Neuronal stem cell (in vitro differentiated cells): ENCODE results near the gene PATZ1.

Source experiments
- DNase-seq: peaks from one replicate; pipeline ENCODE4 v3.0.0-alpha.2; 2013; ENCODE audit warnings: low spot score
- H2AFZ ChIP-seq: one replicate; pipeline ENCODE4 v1.6.1; 2013; ENCODE audit warnings: mild to moderate bottlenecking, low read length, inconsistent platforms
- H2AK5ac ChIP-seq: 2 replicates; pipeline ENCODE4 v1.6.1; 2013; ENCODE audit warnings: low read depth, mild to moderate bottlenecking, inconsistent platforms, low read length, moderate library complexity, mixed read lengths
- H2BK120ac ChIP-seq: 2 replicates; pipeline ENCODE4 v1.6.1; 2013; ENCODE audit warnings: low read depth, mild to moderate bottlenecking, inconsistent platforms, low read length, moderate library complexity, mixed read lengths
- H2BK12ac ChIP-seq: one replicate; pipeline ENCODE4 v1.6.1; 2013; ENCODE audit warnings: low read length, inconsistent platforms
- H2BK15ac ChIP-seq: 2 replicates; pipeline ENCODE4 v1.6.1; 2013; ENCODE audit warnings: mild to moderate bottlenecking, low read length, inconsistent platforms, mixed read lengths
- H2BK5ac ChIP-seq: one replicate; pipeline ENCODE4 v1.6.1; 2013; ENCODE audit warnings: inconsistent platforms, mild to moderate bottlenecking, low read length, moderate library complexity
- H3K14ac ChIP-seq: one replicate; pipeline ENCODE4 v1.6.1; 2013; ENCODE audit warnings: low read length, inconsistent platforms
- H3K18ac ChIP-seq: 2 replicates; pipeline ENCODE4 v1.6.1; 2013; ENCODE audit warnings: low read length, inconsistent platforms
- H3K23ac ChIP-seq: 2 replicates; pipeline ENCODE4 v1.6.1; 2013; ENCODE audit warnings: low read depth, mild to moderate bottlenecking, mixed read lengths, low read length, inconsistent platforms; ENCODE audit not compliant: poor library complexity
- H3K27ac ChIP-seq: replicated peaks from 3 replicates; pipeline ENCODE4 v1.5.1; 2013; ENCODE audit warnings: low read length, inconsistent platforms
- H3K27me3 ChIP-seq, 3 experiments: 2 replicates each; pipeline ENCODE4 v1.6.1; 2013; ENCODE audit warnings: low read length in 3 of 3, mild to moderate bottlenecking in 2 of 3, inconsistent platforms in 1 of 3, low read depth in 1 of 3, mixed read lengths in 1 of 3, moderate library complexity in 1 of 3; ENCODE audit not compliant: control insufficient read depth in 3 of 3, insufficient read depth in 3 of 3
- H3K36me3 ChIP-seq, 2 donors: replicated peaks in 1 of 2; 2 replicates each; pipeline ENCODE4 v1.6.1; 2013; ENCODE audit warnings: low read length in 2 of 2; ENCODE audit not compliant: control insufficient read depth in 2 of 2, insufficient read depth in 2 of 2
- H3K4ac ChIP-seq: 2 replicates; pipeline ENCODE4 v1.6.1; 2013; ENCODE audit warnings: inconsistent platforms, mild to moderate bottlenecking, low read length, moderate library complexity
- H3K4me1 ChIP-seq, 2 donors: 1 replicate in 1 of 2; 2 replicates in 1 of 2; pipeline ENCODE4 v1.6.1; 2013; ENCODE audit warnings: low read length in 2 of 2, low read depth in 1 of 2; ENCODE audit not compliant: control insufficient read depth in 2 of 2, insufficient read depth in 1 of 2
- H3K4me2 ChIP-seq: one replicate; pipeline ENCODE4 v1.6.1; 2013; ENCODE audit warnings: mild to moderate bottlenecking, low read length, inconsistent platforms; ENCODE audit not compliant: insufficient read depth, poor library complexity, severe bottlenecking
- H3K4me3 ChIP-seq, 2 donors: 2 replicates each; pipeline ENCODE4 v1.5.1; 2013; ENCODE audit warnings: low read length in 2 of 2, mild to moderate bottlenecking in 2 of 2, inconsistent platforms in 1 of 2, moderate library complexity in 1 of 2
- H3K79me1 ChIP-seq: one replicate; pipeline ENCODE4 v1.6.1; 2013; ENCODE audit warnings: low read depth, mild to moderate bottlenecking, inconsistent platforms, low read length, moderate library complexity
- H3K9ac ChIP-seq: one replicate; pipeline ENCODE4 v1.6.1; 2013; ENCODE audit warnings: mild to moderate bottlenecking, low read depth, low read length, inconsistent platforms; ENCODE audit not compliant: poor library complexity
- H3K9me3 ChIP-seq, 2 donors: replicated peaks in 1 of 2; 2 replicates each; pipeline versions ENCODE3 to v1.6.1; 2013; ENCODE audit warnings: low read length in 2 of 2, mild to moderate bottlenecking in 2 of 2, inconsistent platforms in 1 of 2, low read depth in 1 of 2, mixed read lengths in 1 of 2, moderate library complexity in 1 of 2; ENCODE audit not compliant: control insufficient read depth in 2 of 2, insufficient read depth in 1 of 2
- H4K8ac ChIP-seq: one replicate; pipeline ENCODE4 v1.6.1; 2013; ENCODE audit warnings: low read depth, mild to moderate bottlenecking, inconsistent platforms, low read length, moderate library complexity
- H4K91ac ChIP-seq: one replicate; pipeline ENCODE4 v1.6.1; 2013; ENCODE audit warnings: low read length, low read depth, mild to moderate bottlenecking, inconsistent platforms; ENCODE audit not compliant: poor library complexity
- WGBS, 2 donors: extraction: QIAGEN DNeasy Blood & Tissue Kit; methylation state at CpG; one replicate each; pipeline ENCODE4 v1.1.7; 2013; ENCODE audit warnings: missing lambda C conversion rate in 2 of 2, mixed read lengths in 1 of 2; ENCODE audit not compliant: insufficient read length in 2 of 2, insufficient replicate concordance in 1 of 2; ENCODE audit errors: extremely low coverage in 2 of 2; 5-methylcytosine and 5-hydroxymethylcytosine counted together

PATZ1 gene

DNA sequence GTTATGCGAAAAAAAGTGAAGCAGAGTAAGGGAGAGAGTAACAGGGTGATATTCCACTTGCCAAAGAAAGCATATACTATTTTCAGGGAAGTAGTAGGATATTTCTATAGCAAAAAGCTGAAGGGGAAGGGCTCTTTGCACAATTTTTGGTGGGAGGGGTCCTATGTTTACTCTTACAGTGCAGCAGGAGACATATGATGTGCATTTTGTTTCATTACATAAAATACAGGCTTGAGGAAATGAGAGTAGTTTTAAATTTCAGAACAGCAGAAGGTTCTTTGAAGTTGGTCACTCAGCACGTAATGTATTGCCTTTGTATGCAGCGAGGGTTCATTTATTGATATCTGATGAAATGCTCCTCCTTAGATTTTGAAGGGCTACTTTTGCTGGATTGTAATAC is 50.8 kb downstream of the PATZ1 start:
- H3K79me1 ChIP-seq: no peaks in the 10 kb centered on the region
- no peak overlapping the region for H2BK15ac ChIP-seq
- H3K36me3 ChIP-seq: no peaks in the 10 kb centered on the region
- H3K18ac ChIP-seq: no peak overlapping the region
- no peak overlapping the region for H3K14ac ChIP-seq
- H3K9me3 ChIP-seq: no peaks in the 10 kb centered on the region
- no peak overlapping the region for H2BK5ac ChIP-seq
- no peak overlapping the region for H2BK120ac ChIP-seq
- peaks cover 0 to 13% (median 0%) of the 10 kb centered on the region in 3 experiments for H3K27me3 ChIP-seq
- H3K4me1 ChIP-seq: peaks cover 3 to 14% of the 10 kb centered on the region in 2 donors
- no peak overlapping the region for H2AFZ ChIP-seq
- no peak overlapping the region for H3K4me2 ChIP-seq
- DNase-seq: no peak
- H3K4ac ChIP-seq: no peak overlapping the region
- H3K23ac ChIP-seq: no peak overlapping the region
- H4K91ac ChIP-seq: no peak overlapping the region
- H2BK12ac ChIP-seq: no peak overlapping the region
- no peak overlapping the region for H3K27ac ChIP-seq
- H4K8ac ChIP-seq: no peak overlapping the region
- no peak overlapping the region for H3K9ac ChIP-seq
- no peak overlapping the region for H2AK5ac ChIP-seq
- H3K4me3 ChIP-seq: no peak overlapping the region
- WGBS, 2 donors: no CpG with 5 or more reads among the region's 3 CpGs

- no peak within 1 kb of the TSS for H2BK12ac ChIP-seq
- WGBS, 2 donors: no CpG with 5 or more reads among the region's 19 CpGs
- peak within 1 kb of the TSS; percentile 13 for H3K18ac ChIP-seq
- peak within 1 kb of the TSS; percentile 1 for H2BK5ac ChIP-seq
- H2BK120ac ChIP-seq: no peak within 1 kb of the TSS
- H2BK15ac ChIP-seq: no peak within 1 kb of the TSS
- H4K8ac ChIP-seq: no peak within 1 kb of the TSS
- no peak within 1 kb of the TSS for H4K91ac ChIP-seq
- peak within 1 kb of the TSS; percentile 99 for H3K4me2 ChIP-seq
- peaks cover 0 to 3% of the 10 kb centered on the region in 2 donors for H3K36me3 ChIP-seq
- H2AFZ ChIP-seq: peak within 1 kb of the TSS; percentile 81
- H3K4ac ChIP-seq: no peak within 1 kb of the TSS
- H3K4me1 ChIP-seq: peaks cover 3 to 14% of the 10 kb centered on the region in 2 donors
- no peak within 1 kb of the TSS for H2AK5ac ChIP-seq
- H3K14ac ChIP-seq: no peak within 1 kb of the TSS
- no peaks in the 10 kb centered on the region for H3K9me3 ChIP-seq
- H3K27me3 ChIP-seq: peaks cover 0 to 21% (median 0%) of the 10 kb centered on the region in 3 experiments
- no peak within 1 kb of the TSS for H3K27ac ChIP-seq
- no peak within 1 kb of the TSS for H3K23ac ChIP-seq
- peak within 1 kb of the TSS; percentile 65 to 77 for H3K4me3 ChIP-seq
- no peak within 1 kb of the TSS for H3K9ac ChIP-seq
- no peaks in the 10 kb centered on the region for H3K79me1 ChIP-seq
- DNase-seq: peak; percentile 64
Measured at GRCh38 chr22:31292236-31292989, 53.7 kb downstream of the PATZ1 start, which contains the start of gene PIK3IP1. TSS of gene PIK3IP1 (minus strand) at chr22:31292488. CDS start at chr22:31292344, 144 bp downstream.

GRCh38 chr22:31291481-31292235 is 54.5 kb downstream of the PATZ1 start:
- DNase-seq: no peak
- no peak overlapping the region for H3K9ac ChIP-seq
- no peak overlapping the region for H3K27ac ChIP-seq
- H3K27me3 ChIP-seq: peaks cover 0 to 21% (median 0%) of the 10 kb centered on the region in 3 experiments
- H3K4me1 ChIP-seq: peaks cover 3 to 9% of the 10 kb centered on the region in 2 donors
- H2AFZ ChIP-seq: peak overlapping the region; percentile 81
- H4K8ac ChIP-seq: no peak overlapping the region
- peak overlapping the region; percentile 1 for H2BK5ac ChIP-seq
- H3K9me3 ChIP-seq: no peaks in the 10 kb centered on the region
- no peak overlapping the region for H3K23ac ChIP-seq
- no peaks in the 10 kb centered on the region for H3K79me1 ChIP-seq
- H3K4me2 ChIP-seq: peak overlapping the region; percentile 99
- H3K18ac ChIP-seq: no peak overlapping the region
- peak overlapping the region; percentile 65 to 77 for H3K4me3 ChIP-seq
- H4K91ac ChIP-seq: no peak overlapping the region
- H2BK120ac ChIP-seq: no peak overlapping the region
- no peak overlapping the region for H2BK12ac ChIP-seq
- no peak overlapping the region for H3K14ac ChIP-seq
- H3K36me3 ChIP-seq: peaks cover 0 to 3% of the 10 kb centered on the region in 2 donors
- whole genome bisulfite sequencing, 2 donors: no CpG with 5 or more reads among the region's 20 CpGs
- no peak overlapping the region for H3K4ac ChIP-seq
- no peak overlapping the region for H2AK5ac ChIP-seq
- H2BK15ac ChIP-seq: no peak overlapping the region
